Omental fat pad (tissue), 4 donors: Measurements from ENCODE around the gene EML1. TPM values are rescaled to one million over a fixed set of nuclear protein-coding genes. Genes with fewer than 3 reads are reported as not detected.
"Not testable (repeated sequence)": the region's sequence is repeated elsewhere in the genome, so short reads cannot be mapped to it uniquely, and the experiment has no call there.

ENCODE experiments used
- ATAC-seq: fragments of 150-250 bp; one replicate; pipeline ENCODE4 v1.9.1; 2016; ENCODE audit warnings: mild to moderate bottlenecking, moderate library complexity; ENCODE audit not compliant: low FRiP score
- DNase-seq: peaks from one replicate; pipeline ENCODE4 v3.0.0-alpha.2; 2019; ENCODE audit warnings: low spot score
- total RNA-seq, 4 donors: library from RNA; depleted of rRNA; stranded (reverse); fragments of >200 nt; gene quantifications; one replicate each; pipeline ENCODE4 v1.1.0, GENCODE V29; 2016
- TF ChIP-seq, protein P1 (sequence below), 3 donors: fragments of 450-650 bp; IDR thresholded peaks; one replicate each; pipeline ENCODE4 v1.5.1; 2016 to 2017; ENCODE audit warnings: antibody characterized with exemption in 3 of 3, mild to moderate bottlenecking in 3 of 3, moderate library complexity in 2 of 3

The EML1 gene
- total RNA-seq, 4 donors from 2014 or later: 33.2 to 88.0 (median 43.5) TPM

GRCh38 chr14:99758121-99758821, 34.9 kb upstream of the EML1 start:
- ATAC-seq: peak; percentile 26
- DNase-seq: no peak
- TF ChIP-seq, protein P1, sequence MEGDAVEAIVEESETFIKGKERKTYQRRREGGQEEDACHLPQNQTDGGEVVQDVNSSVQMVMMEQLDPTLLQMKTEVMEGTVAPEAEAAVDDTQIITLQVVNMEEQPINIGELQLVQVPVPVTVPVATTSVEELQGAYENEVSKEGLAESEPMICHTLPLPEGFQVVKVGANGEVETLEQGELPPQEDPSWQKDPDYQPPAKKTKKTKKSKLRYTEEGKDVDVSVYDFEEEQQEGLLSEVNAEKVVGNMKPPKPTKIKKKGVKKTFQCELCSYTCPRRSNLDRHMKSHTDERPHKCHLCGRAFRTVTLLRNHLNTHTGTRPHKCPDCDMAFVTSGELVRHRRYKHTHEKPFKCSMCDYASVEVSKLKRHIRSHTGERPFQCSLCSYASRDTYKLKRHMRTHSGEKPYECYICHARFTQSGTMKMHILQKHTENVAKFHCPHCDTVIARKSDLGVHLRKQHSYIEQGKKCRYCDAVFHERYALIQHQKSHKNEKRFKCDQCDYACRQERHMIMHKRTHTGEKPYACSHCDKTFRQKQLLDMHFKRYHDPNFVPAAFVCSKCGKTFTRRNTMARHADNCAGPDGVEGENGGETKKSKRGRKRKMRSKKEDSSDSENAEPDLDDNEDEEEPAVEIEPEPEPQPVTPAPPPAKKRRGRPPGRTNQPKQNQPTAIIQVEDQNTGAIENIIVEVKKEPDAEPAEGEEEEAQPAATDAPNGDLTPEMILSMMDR (IDR thresholded peaks at IDR 0.05): no peak

DNA sequence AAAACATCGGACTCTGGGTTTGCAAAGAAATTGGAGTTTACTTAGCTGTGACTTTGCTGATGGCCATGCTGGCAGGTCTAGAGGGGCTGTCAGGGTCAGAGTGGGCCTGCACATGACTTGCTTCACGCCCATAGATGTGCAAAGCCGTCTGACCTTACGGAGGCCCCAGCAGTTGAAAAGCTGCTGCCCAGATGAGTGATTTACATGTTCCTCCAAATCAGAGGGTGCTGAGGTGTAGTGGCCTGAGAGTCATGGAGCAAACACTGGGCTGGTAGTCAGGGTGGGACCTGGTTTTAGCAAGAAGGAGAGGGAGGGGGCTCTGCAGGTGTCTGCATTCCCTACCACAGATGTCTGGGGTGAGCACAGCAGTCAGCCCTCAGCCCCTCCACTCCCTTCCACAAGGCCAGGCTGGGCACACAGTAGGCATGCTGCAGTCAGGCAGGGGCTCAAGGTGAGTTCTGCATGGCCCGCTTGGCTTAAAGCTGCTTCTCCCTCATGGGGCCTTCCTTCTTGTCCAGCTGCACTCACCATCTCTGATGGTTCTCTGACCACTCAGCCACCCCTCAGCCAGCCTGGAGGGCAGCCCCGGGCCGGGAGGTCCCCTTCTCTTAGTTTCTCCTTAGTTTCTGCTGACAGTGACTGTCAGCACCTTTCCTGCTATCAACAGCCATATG, 34.2 kb upstream of the EML1 start:
- DNase-seq (no peak), ATAC-seq (no peak)
- TF ChIP-seq, protein P1 (IDR thresholded peaks at IDR 0.05): no peak

DNA sequence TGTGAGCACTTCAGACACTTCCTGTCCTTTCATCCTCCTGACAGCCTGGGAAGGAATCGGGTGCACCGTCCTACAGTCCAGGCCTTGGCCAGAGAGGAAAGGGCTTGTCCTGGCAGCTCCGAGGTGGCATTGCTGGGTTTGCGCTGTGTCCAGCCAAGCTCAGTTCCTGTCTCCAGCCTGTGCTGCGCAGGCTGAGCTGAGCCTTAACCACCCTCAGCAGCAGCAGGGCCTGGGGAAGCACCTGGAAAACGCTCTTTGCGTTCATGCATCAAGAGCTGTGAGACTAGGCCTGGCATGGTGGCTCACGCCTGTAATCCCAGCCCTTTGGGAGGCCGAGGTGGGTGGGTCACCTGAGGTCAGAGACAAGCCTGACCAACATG, 33.7 kb upstream of the EML1 start:
- ATAC-seq (no peak), DNase-seq (no peak)
- TF ChIP-seq, protein P1 (IDR thresholded peaks at IDR 0.05): no peak

DNA sequence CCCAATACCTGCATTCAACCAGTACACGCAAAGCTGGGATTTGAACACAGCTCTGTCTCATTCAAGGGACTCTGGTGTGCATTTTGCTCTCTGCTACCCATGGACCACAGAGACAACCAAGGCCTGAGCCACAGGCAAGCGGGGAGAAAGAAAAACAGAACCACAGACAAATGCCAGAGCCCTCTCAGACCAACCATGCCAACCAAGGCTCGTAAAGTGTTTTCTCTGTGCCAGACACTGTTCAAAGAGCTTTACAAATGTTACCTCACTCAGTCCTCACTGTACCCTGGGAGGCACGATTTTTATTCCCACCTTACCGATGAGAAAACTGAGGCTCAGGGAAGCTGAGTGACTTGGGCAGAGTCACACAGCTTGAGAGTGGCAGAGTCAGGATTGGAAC, 32.4 kb upstream of the EML1 start:
- ATAC-seq: no peak
- DNase-seq: no peak
- TF ChIP-seq, protein P1 (IDR thresholded peaks at IDR 0.05): no peak

DNA sequence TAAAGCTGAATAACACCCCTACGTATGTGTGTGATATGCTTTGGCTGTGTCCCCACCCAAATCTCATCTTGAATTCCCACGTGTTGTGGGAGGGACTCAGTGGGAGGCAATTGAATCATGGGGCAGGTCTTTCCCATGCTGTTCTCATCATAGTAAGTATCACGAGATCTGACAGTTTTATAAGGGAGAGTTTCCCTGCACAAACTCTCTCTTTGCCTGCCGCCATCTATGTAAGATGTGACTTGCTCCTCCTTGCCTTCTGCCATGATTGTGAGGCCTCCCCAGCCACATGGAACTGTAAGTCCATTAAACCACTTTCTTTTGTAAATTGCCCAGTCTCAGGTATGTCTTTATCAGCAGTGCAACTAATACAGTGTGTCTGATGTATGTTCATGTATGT, 30.3 kb upstream of the EML1 start:
- not testable (repeated sequence) for ATAC-seq, DNase-seq

- TF ChIP-seq, protein P1 (IDR thresholded peaks at IDR 0.05): no peak
- DNase-seq (no peak), ATAC-seq (no peak)
These were observed 29.5 kb upstream of the EML1 start for GRCh38 chr14:99763527-99764221.

GRCh38 chr14:99764222-99764706, 28.9 kb upstream of the EML1 start:
- no peak for ATAC-seq
- TF ChIP-seq, protein P1 (IDR thresholded peaks at IDR 0.05): no peak
- no peak for DNase-seq
